Nephron (organoid): ENCODE results near the gene TJP1.

Experiments
- H3K27ac Mint-ChIP-seq, 3 experiments: 2 replicates each; pipeline ENCODE4 v1.8.0; 2020; ENCODE audit warnings: mixed read lengths in 3 of 3, mild to moderate bottlenecking in 2 of 3, moderate library complexity in 1 of 3
- H3K27me3 Mint-ChIP-seq: 2 replicates; pipeline ENCODE4 v1.8.0; 2021; ENCODE audit warnings: low read depth, mild to moderate bottlenecking, moderate library complexity, mixed read lengths
- H3K36me3 Mint-ChIP-seq: 2 replicates; pipeline ENCODE4 v1.8.0; 2020; ENCODE audit warnings: low read depth, mixed read lengths
- H3K4me1 Mint-ChIP-seq: 2 replicates; pipeline ENCODE4 v1.8.0; 2020; ENCODE audit warnings: mixed read lengths
- H3K4me3 Mint-ChIP-seq, 3 experiments: 2 replicates each; pipeline ENCODE4 v1.8.0; 2020; ENCODE audit warnings: mild to moderate bottlenecking in 3 of 3, mixed read lengths in 3 of 3, moderate library complexity in 2 of 3
- H3K9me3 Mint-ChIP-seq: 2 replicates; pipeline ENCODE4 v1.8.0; 2020; ENCODE audit warnings: mixed read lengths
- CTCF ChIP-seq, 3 experiments: fragments of 200-600 bp; sonication (generic); IDR thresholded peaks; one replicate each; pipeline ENCODE4 v1.5.0; 2021; ENCODE audit warnings: antibody characterized with exemption in 3 of 3; ENCODE audit not compliant: unreplicated experiment in 3 of 3

Gene TJP1

GRCh38 chr15:29864501-29864900 lies 42.2 kb upstream of the TJP1 start:
- Mint-ChIP-seq H3K9me3 (no peaks in the 10 kb centered on the region), H3K27ac (peak overlapping the region; percentile 62 to 94 (median 91)), H3K4me1 (peaks cover 46% of the 10 kb centered on the region), H3K27me3 (peaks cover 7% of the 10 kb centered on the region), H3K4me3 (no peak overlapping the region), H3K36me3 (no peaks in the 10 kb centered on the region)
- TF ChIP-seq CTCF (IDR thresholded peaks at IDR 0.05; ENCODE audit: unreplicated experiment in 3 of 3): no peak

- no peak for TF ChIP-seq CTCF (IDR thresholded peaks at IDR 0.05; ENCODE audit: unreplicated experiment in 3 of 3)
These were observed 41.2 kb upstream of the TJP1 start for GRCh38 chr15:29863438-29863837.

DNA sequence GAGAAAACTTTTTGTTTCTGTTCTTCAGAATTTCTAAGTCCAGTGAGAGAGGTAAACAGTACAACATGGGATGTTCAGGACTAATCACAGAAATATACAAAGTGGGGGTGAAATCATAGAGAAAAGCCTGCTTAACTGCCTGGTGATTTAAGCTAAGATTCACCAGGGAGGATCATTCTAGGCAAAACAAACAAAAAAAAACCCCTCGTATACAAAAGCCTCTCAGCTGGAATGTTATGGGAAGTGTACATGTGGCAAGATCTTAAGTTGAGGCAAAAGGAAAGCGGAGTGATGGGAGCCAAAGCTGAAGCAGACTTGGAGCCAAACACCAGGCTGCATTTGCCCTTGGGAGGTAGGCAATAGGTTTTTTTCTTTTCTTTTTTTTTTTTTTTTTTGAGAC lies 40.0 kb upstream of the TJP1 start:
- Mint-ChIP-seq H3K9me3 (no peaks in the 10 kb centered on the region), H3K4me3 (peak overlapping the region in 1 of 3 experiments; percentile 6), H3K27me3 (peaks cover 7% of the 10 kb centered on the region), H3K36me3 (no peaks in the 10 kb centered on the region), H3K4me1 (peaks cover 31% of the 10 kb centered on the region), H3K27ac (peak overlapping the region; percentile 52 to 88 (median 85))
- no peak for TF ChIP-seq CTCF (IDR thresholded peaks at IDR 0.05; ENCODE audit: unreplicated experiment in 3 of 3)

More at GRCh38 chr15:29863438-29863837, 41.2 kb upstream of the TJP1 start:
- peaks cover 35% of the 10 kb centered on the region for H3K4me1 Mint-ChIP-seq
- H3K4me3 Mint-ChIP-seq: peak overlapping the region in 1 of 3 experiments; percentile 18
- H3K36me3 Mint-ChIP-seq: no peaks in the 10 kb centered on the region
- H3K27ac Mint-ChIP-seq: peak overlapping the region; percentile 61 to 89 (median 79)
- H3K27me3 Mint-ChIP-seq: peaks cover 7% of the 10 kb centered on the region
- H3K9me3 Mint-ChIP-seq: no peaks in the 10 kb centered on the region

DNA sequence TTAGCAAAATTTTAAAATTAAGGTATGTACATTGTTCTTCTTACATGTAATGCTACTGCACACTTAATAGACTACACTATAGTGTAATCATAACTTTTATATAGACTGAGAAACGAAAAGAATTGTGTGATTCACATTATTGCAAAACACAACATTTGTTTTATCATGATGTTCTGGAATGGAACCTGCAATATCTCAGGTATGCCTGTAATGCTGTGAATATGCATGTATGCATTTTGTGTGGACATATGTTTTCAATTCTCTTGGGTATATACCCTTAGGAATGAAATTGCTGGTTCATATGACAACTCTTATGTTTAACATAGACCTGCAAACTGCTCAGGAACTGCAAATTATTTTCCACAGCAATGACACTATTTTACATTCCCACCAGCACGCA lies 38.6 kb upstream of the TJP1 start:
- Mint-ChIP-seq H3K36me3 (no peaks in the 10 kb centered on the region), H3K27ac (peak overlapping the region in 1 of 3 experiments; percentile 88), H3K27me3 (peaks cover 7% of the 10 kb centered on the region), H3K4me1 (peaks cover 23% of the 10 kb centered on the region), H3K9me3 (no peaks in the 10 kb centered on the region), H3K4me3 (no peak overlapping the region)
- no peak for TF ChIP-seq CTCF (IDR thresholded peaks at IDR 0.05; ENCODE audit: unreplicated experiment in 3 of 3)

- Mint-ChIP-seq H3K36me3 (no peaks in the 10 kb centered on the region), H3K27me3 (peaks cover 7% of the 10 kb centered on the region), H3K27ac (peak overlapping the region in 2 of 3 experiments; percentile 9 to 32), H3K4me1 (peaks cover 16% of the 10 kb centered on the region), H3K9me3 (no peaks in the 10 kb centered on the region), H3K4me3 (no peak overlapping the region)
- TF ChIP-seq CTCF (IDR thresholded peaks at IDR 0.05; ENCODE audit: unreplicated experiment in 3 of 3): no peak
These were observed 37.9 kb upstream of the TJP1 start for GRCh38 chr15:29859973-29860715.

- H3K27me3 Mint-ChIP-seq: peaks cover 7% of the 10 kb centered on the region
- no peaks in the 10 kb centered on the region for H3K36me3 Mint-ChIP-seq
- H3K4me3 Mint-ChIP-seq: no peak overlapping the region
- no peak for TF ChIP-seq CTCF (IDR thresholded peaks at IDR 0.05; ENCODE audit: unreplicated experiment in 3 of 3)
- no peaks in the 10 kb centered on the region for H3K9me3 Mint-ChIP-seq
- no peak overlapping the region for H3K27ac Mint-ChIP-seq
- H3K4me1 Mint-ChIP-seq: peaks cover 7% of the 10 kb centered on the region
These were observed 37.0 kb upstream of the TJP1 start for GRCh38 chr15:29859293-29859692.
